K562 (cell line): ENCODE data around the gene AAK1. TPM values are rescaled to one million over a fixed set of nuclear protein-coding genes. Genes with fewer than 3 reads are reported as not detected.

Experiments
- ATF7 ChIP-seq: fragments of 450-650 bp; IDR thresholded peaks from 2 replicates; pipeline ENCODE4 v1.7.1; 2014; ENCODE audit warnings: mild to moderate bottlenecking, moderate library complexity
- CEBPB ChIP-seq: fragments of 450-650 bp; IDR thresholded peaks from 2 replicates; pipeline ENCODE4 v1.6.1; 2016; ENCODE audit warnings: missing genetic modification characterization, missing compliant biosample characterization
- CEBPG ChIP-seq, 3 experiments: fragments of 200-800 bp in 1 of 3; sonication (Bioruptor generic) in 1 of 3; sonication (generic) in 1 of 3; formaldehyde crosslinking in 1 of 3; IDR thresholded peaks in 2 of 3; conservative IDR thresholded peaks in 1 of 3; 2 replicates each; pipeline versions ENCODE4 v1.6.1 to v1.8.0; 2016 to 2022; ENCODE audit warnings: missing compliant biosample characterization in 2 of 3, missing genetic modification characterization in 2 of 3, mild to moderate bottlenecking in 1 of 3, missing genetic modification reagents in 1 of 3
- DACH1 ChIP-seq: fragments of 450-650 bp; IDR thresholded peaks from 2 replicates; pipeline ENCODE4 v1.6.1; 2018; ENCODE audit not compliant: partially characterized antibody
- DNMT1 ChIP-seq: fragments of 450-650 bp; IDR thresholded peaks from 2 replicates; pipeline ENCODE4 v1.6.1; 2016; ENCODE audit warnings: antibody characterized with exemption, mild to moderate bottlenecking
- EGR1 ChIP-seq: fragments of 450-650 bp; conservative IDR thresholded peaks from 2 replicates; pipeline ENCODE4 v1.6.1; 2017; ENCODE audit warnings: mild to moderate bottlenecking
- HNRNPH1 ChIP-seq: fragments of 200-400 bp; formaldehyde crosslinking; optimal IDR thresholded peaks from 2 replicates; pipeline ENCODE3; 2017; ENCODE audit warnings: low read depth, mild to moderate bottlenecking, low read length, moderate library complexity
- MAFG ChIP-seq: fragments of 450-650 bp; conservative IDR thresholded peaks from 2 replicates; pipeline ENCODE4 v1.6.1; 2016; ENCODE audit warnings: missing genetic modification characterization, missing compliant biosample characterization
- NRF1 ChIP-seq, 2 experiments: fragments of 450-650 bp; IDR thresholded peaks in 1 of 2; conservative IDR thresholded peaks in 1 of 2; 2 replicates each; pipeline ENCODE4 v1.6.1; 2014; ENCODE audit warnings: mild to moderate bottlenecking in 2 of 2
- PURB ChIP-seq: sonication (generic); formaldehyde crosslinking; IDR thresholded peaks from 2 replicates; pipeline ENCODE4 v1.9.0; 2021; ENCODE audit warnings: low read depth, mild to moderate bottlenecking, missing genetic modification reagents
- STAT5B ChIP-seq: fragments of 250-450 bp; sonication (Bioruptor Pico); IDR thresholded peaks from 2 replicates; pipeline ENCODE4 v1.8.0; 2021; ENCODE audit warnings: mild to moderate bottlenecking, inconsistent platforms
- TARDBP ChIP-seq: fragments of 450-650 bp; IDR thresholded peaks from 2 replicates; pipeline ENCODE4 v1.6.1; 2016
- TEAD4 ChIP-seq, 2 experiments: sonication (generic) in 1 of 2; formaldehyde crosslinking in 1 of 2; IDR thresholded peaks; 2 replicates each; pipeline versions ENCODE4 v1.6.1 to v1.8.0; 2012 to 2022; ENCODE audit warnings: borderline replicate concordance in 1 of 2, inconsistent platforms in 1 of 2, low read length in 1 of 2, mild to moderate bottlenecking in 1 of 2, missing genetic modification reagents in 1 of 2
- ZNF316 ChIP-seq: fragments of 450-650 bp; IDR thresholded peaks from 2 replicates; pipeline ENCODE4 v1.6.1; 2016
- ZNF41 ChIP-seq: fragments of 250-450 bp; sonication (Bioruptor Pico); conservative IDR thresholded peaks from 2 replicates; pipeline ENCODE4 v1.4.0; 2020; ENCODE audit warnings: mild to moderate bottlenecking
- ZNF717 ChIP-seq: fragments of 250-450 bp; sonication (Bioruptor Pico); IDR thresholded peaks from 2 replicates; pipeline ENCODE4 v1.5.0; 2021
- polyA plus RNA-seq, 8 experiments: library from polyadenylated mRNA; depleted of rRNA in 4 of 8; stranded (reverse) in 5 of 8; unstranded in 3 of 8; fragments of >200 nt; fragmentation: Nextera tagmentation in 2 of 8; fragmentation: Illumina TruSeq in 1 of 8; extraction: Ambion mirVana in 2 of 8; extraction: Trizol in 1 of 8; gene quantifications; 2 replicates each; pipeline versions ENCODE4 v1.2.1 to v1.2.3, GENCODE V29; 2011 to 2014; ENCODE audit warnings: inconsistent platforms in 1 of 8, missing spikeins in 1 of 8
- total RNA-seq, 7 experiments: library from RNA; depleted of rRNA in 6 of 7; stranded (reverse); fragments of >200 nt in 6 of 7; fragmentation: Illumina TruSeq in 2 of 7; extraction: Trizol in 2 of 7; gene quantifications; 2 replicates each; pipeline versions ENCODE4 v1.2.1 to v1.2.3, GENCODE V29; 2011 to 2021; ENCODE audit warnings: low replicate concordance in 1 of 7
- TF ChIP-seq, protein P1 (sequence below): fragments of 250-450 bp; sonication (Bioruptor Pico); IDR thresholded peaks from 2 replicates; pipeline ENCODE4 v1.8.0; 2021; ENCODE audit warnings: mild to moderate bottlenecking, moderate library complexity
- TF ChIP-seq, protein P2 (sequence below): fragments of 250-450 bp; sonication (Bioruptor Pico); IDR thresholded peaks from 2 replicates; pipeline ENCODE4 v1.4.0; 2020; ENCODE audit warnings: borderline replicate concordance
- TF ChIP-seq, protein P3 (sequence below): fragments of 200-800 bp; sonication (Bioruptor generic); IDR thresholded peaks from 2 replicates; pipeline ENCODE4 v1.6.1; 2017; ENCODE audit warnings: missing genetic modification characterization, missing compliant biosample characterization
- TF ChIP-seq, protein P4 (sequence below), 2 experiments: IDR thresholded peaks in 1 of 2; conservative IDR thresholded peaks in 1 of 2; 2 replicates each; pipeline ENCODE4 v1.6.1; 2016; ENCODE audit warnings: low read depth in 2 of 2, mild to moderate bottlenecking in 1 of 2, missing compliant biosample characterization in 1 of 2, missing genetic modification characterization in 1 of 2, moderate library complexity in 1 of 2

AAK1 gene
- total and polyA plus RNA-seq, 9 of the 15 experiments (the other 6 are each of a cell fraction or from before 2014, with no cell fraction given): 0.89 to 17.1 (median 6.0) TPM

DNA sequence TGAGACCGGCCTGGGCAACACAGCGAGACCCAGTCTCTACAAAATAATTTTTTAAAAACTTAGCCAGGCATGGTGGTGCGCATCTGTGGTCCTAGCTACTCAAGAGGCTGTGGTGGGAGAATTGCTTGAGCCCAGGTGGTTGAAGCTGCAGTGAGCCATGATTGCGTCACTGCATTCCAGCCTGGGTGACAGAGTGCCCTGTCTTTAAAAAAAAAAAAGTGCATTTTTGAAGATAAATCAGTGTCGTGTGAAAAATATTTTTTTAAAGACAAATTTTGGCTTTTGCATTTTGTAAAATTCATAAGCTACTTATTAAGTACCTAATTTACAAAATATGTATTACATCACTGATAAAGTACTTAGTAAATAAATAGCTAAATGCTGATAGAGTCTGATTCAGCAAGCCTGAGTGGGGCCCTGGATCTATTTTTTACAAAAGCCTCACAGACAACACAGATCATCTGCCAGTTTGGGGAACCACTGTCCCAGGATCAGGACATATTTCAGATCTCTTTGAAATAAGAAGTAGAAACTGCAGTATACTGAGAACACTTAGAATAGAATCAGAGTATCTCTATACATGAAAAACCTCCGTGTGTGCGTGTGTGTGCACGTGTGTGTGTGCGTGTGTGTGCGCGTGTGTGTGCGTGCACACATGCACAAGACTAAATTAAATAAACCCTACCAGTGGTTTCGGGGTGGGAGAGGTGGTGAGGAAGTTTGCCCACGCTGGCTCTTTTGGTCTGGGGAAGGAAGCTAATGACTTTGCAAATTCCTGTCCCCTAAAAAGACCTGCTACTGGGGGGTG is 61.6 kb downstream of the AAK1 start (continued):
- TF ChIP-seq, protein P1, sequence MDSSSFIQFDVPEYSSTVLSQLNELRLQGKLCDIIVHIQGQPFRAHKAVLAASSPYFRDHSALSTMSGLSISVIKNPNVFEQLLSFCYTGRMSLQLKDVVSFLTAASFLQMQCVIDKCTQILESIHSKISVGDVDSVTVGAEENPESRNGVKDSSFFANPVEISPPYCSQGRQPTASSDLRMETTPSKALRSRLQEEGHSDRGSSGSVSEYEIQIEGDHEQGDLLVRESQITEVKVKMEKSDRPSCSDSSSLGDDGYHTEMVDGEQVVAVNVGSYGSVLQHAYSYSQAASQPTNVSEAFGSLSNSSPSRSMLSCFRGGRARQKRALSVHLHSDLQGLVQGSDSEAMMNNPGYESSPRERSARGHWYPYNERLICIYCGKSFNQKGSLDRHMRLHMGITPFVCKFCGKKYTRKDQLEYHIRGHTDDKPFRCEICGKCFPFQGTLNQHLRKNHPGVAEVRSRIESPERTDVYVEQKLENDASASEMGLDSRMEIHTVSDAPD: no peak
- TF ChIP-seq DACH1: peak; percentile 43
- TF ChIP-seq ATF7: no peak
- TF ChIP-seq STAT5B (CRISPR knock-in tag): no peak
- TF ChIP-seq DNMT1: no peak
- TF ChIP-seq ZNF316: peak; percentile 59
- peak; percentile 95 for TF ChIP-seq CEBPB (tag)
- no peak for TF ChIP-seq NRF1 (conservative IDR thresholded peaks at IDR 0.05 in 1 of 2, IDR thresholded peaks at IDR 0.05 in 1 of 2)
- no peak for TF ChIP-seq ZNF717 (CRISPR knock-in tag)
- TF ChIP-seq, protein P2, sequence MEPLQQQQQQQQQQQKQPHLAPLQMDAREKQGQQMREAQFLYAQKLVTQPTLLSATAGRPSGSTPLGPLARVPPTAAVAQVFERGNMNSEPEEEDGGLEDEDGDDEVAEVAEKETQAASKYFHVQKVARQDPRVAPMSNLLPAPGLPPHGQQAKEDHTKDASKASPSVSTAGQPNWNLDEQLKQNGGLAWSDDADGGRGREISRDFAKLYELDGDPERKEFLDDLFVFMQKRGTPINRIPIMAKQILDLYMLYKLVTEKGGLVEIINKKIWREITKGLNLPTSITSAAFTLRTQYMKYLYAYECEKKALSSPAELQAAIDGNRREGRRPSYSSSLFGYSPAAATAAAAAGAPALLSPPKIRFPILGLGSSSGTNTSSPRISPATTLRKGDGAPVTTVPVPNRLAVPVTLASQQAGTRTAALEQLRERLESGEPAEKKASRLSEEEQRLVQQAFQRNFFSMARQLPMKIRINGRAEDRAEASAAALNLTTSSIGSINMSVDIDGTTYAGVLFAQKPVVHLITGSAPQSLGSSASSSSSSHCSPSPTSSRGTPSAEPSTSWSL (CRISPR knock-in tag): no peak
- TF ChIP-seq HNRNPH1: no peak
- no peak for TF ChIP-seq PURB
- no peak for TF ChIP-seq ZNF41
- 0 out of 2 replicates have a peak, but pooled peaks have one; percentile 17 for TF ChIP-seq CEBPG (CRISPR knock-in tag; IDR thresholded peaks at IDR 0.05)
- TF ChIP-seq CEBPG (tag; conservative IDR thresholded peaks at IDR 0.05 in 1 of 2, IDR thresholded peaks at IDR 0.05 in 1 of 2): peak; percentile 61 to 91
- 0 out of 2 replicates have a peak, but pooled peaks have one; percentile 3 for TF ChIP-seq EGR1
- TF ChIP-seq MAFG (tag): 0 out of 2 replicates have a peak, but pooled peaks have one; percentile 60
- TF ChIP-seq TEAD4 (IDR thresholded peaks at IDR 0.05; ENCODE audit: low read length): peak; percentile 36
- no peak for TF ChIP-seq TEAD4 (CRISPR knock-in tag; IDR thresholded peaks at IDR 0.05; ENCODE audit: borderline replicate concordance)
- TF ChIP-seq, protein P3, sequence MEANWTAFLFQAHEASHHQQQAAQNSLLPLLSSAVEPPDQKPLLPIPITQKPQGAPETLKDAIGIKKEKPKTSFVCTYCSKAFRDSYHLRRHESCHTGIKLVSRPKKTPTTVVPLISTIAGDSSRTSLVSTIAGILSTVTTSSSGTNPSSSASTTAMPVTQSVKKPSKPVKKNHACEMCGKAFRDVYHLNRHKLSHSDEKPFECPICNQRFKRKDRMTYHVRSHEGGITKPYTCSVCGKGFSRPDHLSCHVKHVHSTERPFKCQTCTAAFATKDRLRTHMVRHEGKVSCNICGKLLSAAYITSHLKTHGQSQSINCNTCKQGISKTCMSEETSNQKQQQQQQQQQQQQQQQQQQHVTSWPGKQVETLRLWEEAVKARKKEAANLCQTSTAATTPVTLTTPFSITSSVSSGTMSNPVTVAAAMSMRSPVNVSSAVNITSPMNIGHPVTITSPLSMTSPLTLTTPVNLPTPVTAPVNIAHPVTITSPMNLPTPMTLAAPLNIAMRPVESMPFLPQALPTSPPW (CRISPR knock-in tag): peak; percentile 25; the same call in 1 of the 2 replicates
- TF ChIP-seq, protein P4, sequence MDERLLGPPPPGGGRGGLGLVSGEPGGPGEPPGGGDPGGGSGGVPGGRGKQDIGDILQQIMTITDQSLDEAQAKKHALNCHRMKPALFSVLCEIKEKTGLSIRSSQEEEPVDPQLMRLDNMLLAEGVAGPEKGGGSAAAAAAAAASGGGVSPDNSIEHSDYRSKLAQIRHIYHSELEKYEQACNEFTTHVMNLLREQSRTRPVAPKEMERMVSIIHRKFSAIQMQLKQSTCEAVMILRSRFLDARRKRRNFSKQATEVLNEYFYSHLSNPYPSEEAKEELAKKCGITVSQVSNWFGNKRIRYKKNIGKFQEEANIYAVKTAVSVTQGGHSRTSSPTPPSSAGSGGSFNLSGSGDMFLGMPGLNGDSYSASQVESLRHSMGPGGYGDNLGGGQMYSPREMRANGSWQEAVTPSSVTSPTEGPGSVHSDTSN (CRISPR knock-in tag; IDR thresholded peaks at IDR 0.05; ENCODE audit: low read depth): no peak
- TF ChIP-seq, protein P4 (tag; conservative IDR thresholded peaks at IDR 0.05; ENCODE audit: low read depth): peak; percentile 28; the same call in 1 of the 2 replicates
- no peak for TF ChIP-seq TARDBP
